Activated CD4-positive, CD25-positive, alpha-beta regulatory T cell treated with anti-CD3 and anti-CD28 coated beads, Interleukin-2, amount 50 U/mL, for 24 hours (primary cell): ENCODE results near the gene CAPN3.

Experiments used
- ATAC-seq, 2 donors: fragments of 150-1000 bp; cut with Tn5 transposase; one replicate each; pipeline ENCODE4 v1.10.0; 2021; ENCODE audit warnings: mild to moderate bottlenecking in 1 of 2, moderate library complexity in 1 of 2

The CAPN3 gene

GRCh38 chr15:42457445-42458442 lies 98.4 kb downstream of the CAPN3 start:
- ATAC-seq: no peak

- no peak for ATAC-seq
Measured at GRCh38 chr15:42461261-42461660, 102.0 kb downstream of the CAPN3 start.
